SK-N-SH treated with all-trans-retinoic acid at 6 μM for 48 hours (cell line): Measurements from ENCODE around the gene SPATA20.

Experiments
- ATAC-seq: fragments of 200-7000 bp; cut with Tn5 transposase; 3 replicates; pipeline ENCODE4 v1.9.1; 2020; ENCODE audit warnings: mild to moderate bottlenecking, moderate library complexity
- ARNTL ChIP-seq: fragments of 450-650 bp; formaldehyde crosslinking; IDR thresholded peaks from 2 replicates; pipeline ENCODE4 v1.5.0; 2020; ENCODE audit warnings: low read depth, mild to moderate bottlenecking, moderate library complexity, borderline replicate concordance
- CREB5 ChIP-seq: fragments of 250-450 bp; sonication (Bioruptor Pico); IDR thresholded peaks from 2 replicates; pipeline ENCODE4 v1.5.1; 2020; ENCODE audit warnings: low read depth, mild to moderate bottlenecking, moderate library complexity
- CSDC2 ChIP-seq: fragments of 250-450 bp; sonication (Bioruptor Pico); IDR thresholded peaks from 2 replicates; pipeline ENCODE4 v1.5.0; 2020; ENCODE audit warnings: mild to moderate bottlenecking, moderate library complexity
- CSRNP3 ChIP-seq: fragments of 250-450 bp; sonication (Bioruptor Pico); IDR thresholded peaks from 2 replicates; pipeline ENCODE4 v1.5.1; 2021; ENCODE audit warnings: mild to moderate bottlenecking, moderate library complexity
- ESRRG ChIP-seq: fragments of 250-450 bp; sonication (Bioruptor Pico); IDR thresholded peaks from 2 replicates; pipeline ENCODE4 v1.6.1; 2021; ENCODE audit warnings: mild to moderate bottlenecking
- GLIS3 ChIP-seq: fragments of 250-450 bp; sonication (Bioruptor Pico); IDR thresholded peaks from 2 replicates; pipeline ENCODE4 v1.5.0; 2020; ENCODE audit warnings: mild to moderate bottlenecking, moderate library complexity
- OSR1 ChIP-seq: fragments of 250-450 bp; sonication (Bioruptor Pico); IDR thresholded peaks from 2 replicates; pipeline ENCODE4 v1.8.0; 2022; ENCODE audit warnings: moderate library complexity, mild to moderate bottlenecking, inconsistent platforms
- PATZ1 ChIP-seq: fragments of 250-450 bp; sonication (Bioruptor Pico); IDR thresholded peaks from 2 replicates; pipeline ENCODE4 v1.8.0; 2020; ENCODE audit warnings: mild to moderate bottlenecking, moderate library complexity, borderline replicate concordance
- PPARA ChIP-seq: fragments of 250-450 bp; sonication (Bioruptor Pico); IDR thresholded peaks from 2 replicates; pipeline ENCODE4 v1.5.0; 2020; ENCODE audit warnings: mild to moderate bottlenecking, borderline replicate concordance
- RARB ChIP-seq: fragments of 250-450 bp; sonication (Bioruptor Pico); IDR thresholded peaks from 2 replicates; pipeline ENCODE4 v1.8.0; 2021; ENCODE audit warnings: mild to moderate bottlenecking, moderate library complexity
- SNAI2 ChIP-seq: fragments of 250-450 bp; sonication (Bioruptor Pico); IDR thresholded peaks from 2 replicates; pipeline ENCODE4 v1.5.0; 2020; ENCODE audit warnings: mild to moderate bottlenecking, moderate library complexity
- TCF4 ChIP-seq: fragments of 250-450 bp; sonication (Bioruptor Pico); IDR thresholded peaks from 2 replicates; pipeline ENCODE4 v1.8.0; 2021; ENCODE audit warnings: mild to moderate bottlenecking, moderate library complexity, borderline replicate concordance
- TOX ChIP-seq: fragments of 250-450 bp; sonication (Bioruptor Pico); IDR thresholded peaks from 2 replicates; pipeline ENCODE4 v1.8.0; 2021; ENCODE audit warnings: mild to moderate bottlenecking, moderate library complexity, borderline replicate concordance
- TSHZ2 ChIP-seq: fragments of 250-450 bp; sonication (Bioruptor Pico); IDR thresholded peaks from 2 replicates; pipeline ENCODE4 v1.5.0; 2020; ENCODE audit warnings: mild to moderate bottlenecking, moderate library complexity
- ZFP3 ChIP-seq: fragments of 250-450 bp; sonication (Bioruptor Pico); IDR thresholded peaks from 2 replicates; pipeline ENCODE4 v1.5.0; 2020; ENCODE audit warnings: mild to moderate bottlenecking, moderate library complexity
- ZFP30 ChIP-seq: fragments of 450-650 bp; formaldehyde crosslinking; IDR thresholded peaks from 2 replicates; pipeline ENCODE4 v1.5.0; 2022; ENCODE audit warnings: mild to moderate bottlenecking, moderate library complexity
- ZNF70 ChIP-seq: fragments of 450-650 bp; formaldehyde crosslinking; IDR thresholded peaks from 2 replicates; pipeline ENCODE4 v1.5.0; 2020; ENCODE audit warnings: mild to moderate bottlenecking, moderate library complexity

SPATA20 gene

GRCh38 chr17:50536683-50537646 lies 10.0 kb upstream of the SPATA20 start:
- TF ChIP-seq SNAI2 (CRISPR knock-in tag): no peak
- TF ChIP-seq ARNTL (CRISPR knock-in tag): no peak
- TF ChIP-seq TSHZ2 (CRISPR knock-in tag): no peak
- TF ChIP-seq ZFP30 (CRISPR knock-in tag): no peak
- TF ChIP-seq ZNF70 (CRISPR knock-in tag): no peak
- TF ChIP-seq TCF4 (CRISPR knock-in tag): no peak
- TF ChIP-seq RARB (CRISPR knock-in tag): no peak
- TF ChIP-seq ESRRG (CRISPR knock-in tag): no peak
- no peak for TF ChIP-seq PPARA
- no peak for TF ChIP-seq GLIS3
- TF ChIP-seq ZFP3 (CRISPR knock-in tag): no peak
- no peak for TF ChIP-seq PATZ1 (CRISPR knock-in tag)
- TF ChIP-seq OSR1: no peak
- no peak for TF ChIP-seq CREB5 (CRISPR knock-in tag)
- TF ChIP-seq CSRNP3 (CRISPR knock-in tag): no peak
- no peak for TF ChIP-seq TOX (CRISPR knock-in tag)
- no peak for ATAC-seq

DNA sequence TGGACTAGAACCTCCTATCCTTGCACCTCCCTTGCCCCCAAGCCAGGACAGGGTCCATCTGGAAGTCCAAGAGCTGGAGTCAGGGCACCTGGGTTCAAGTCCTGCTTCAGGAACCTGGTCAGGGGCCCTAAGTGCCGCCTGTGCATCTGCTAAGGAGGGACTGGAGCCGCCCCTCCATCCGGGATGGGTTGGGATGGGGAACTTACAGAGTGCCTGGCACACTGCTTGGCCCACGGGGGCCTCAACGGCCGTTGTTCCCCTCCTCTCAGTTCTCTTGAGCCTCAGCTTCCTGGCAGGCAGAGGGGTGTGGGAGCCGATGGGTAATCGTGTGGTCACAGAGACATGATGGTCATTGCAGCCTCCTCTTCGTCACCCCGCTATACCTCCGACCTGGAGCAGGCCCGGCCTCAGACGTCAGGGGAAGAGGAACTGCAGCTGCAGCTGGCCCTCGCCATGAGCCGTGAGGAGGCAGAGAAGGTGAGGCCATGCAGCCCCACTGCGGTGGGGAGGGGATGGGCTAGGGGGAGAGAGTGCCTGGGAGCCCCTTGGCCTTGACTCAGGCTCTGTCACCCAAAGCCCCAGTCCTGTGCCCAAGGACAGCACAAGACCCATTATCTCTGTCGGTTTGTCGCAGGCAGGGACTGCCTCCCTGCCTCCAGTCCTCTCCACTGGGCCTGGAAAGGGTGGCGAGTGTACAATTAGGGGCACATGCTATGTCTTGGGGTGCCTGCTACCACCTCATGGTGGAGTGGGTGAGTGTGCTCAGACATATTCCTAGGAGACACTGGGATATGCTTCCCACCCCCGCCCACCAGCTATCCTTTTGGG lies 9.0 kb upstream of the SPATA20 start:
- ATAC-seq: no peak
- TF ChIP-seq CSDC2 (CRISPR knock-in tag) (no peak), CREB5 (CRISPR knock-in tag) (no peak), PATZ1 (CRISPR knock-in tag) (no peak), ESRRG (CRISPR knock-in tag) (no peak), ZFP3 (CRISPR knock-in tag) (no peak), ARNTL (CRISPR knock-in tag) (no peak)
- TF ChIP-seq, all 23 proteins: peak for 0
